Measurements from ENCODE around the gene PHC3. TPM values are rescaled to one million over a fixed set of nuclear protein-coding genes. Genes with fewer than 3 reads are reported as not detected.

Gene PHC3
- total RNA-seq, 1 experiment from 2014 or later = 55.4 TPM

GRCh38 chr3:170111147-170111771 is 70.3 kb downstream of the PHC3 start:
- Histone ChIP-seq H3K9me3 (ENCODE audit: low read depth, low read length, poor library complexity, severe bottlenecking) (no peaks in the 10 kb centered on the region), H3K36me3 (ENCODE audit: insufficient read depth, low read length, poor library complexity, severe bottlenecking) (peaks cover 35% of the 10 kb centered on the region), H3K4me3 (ENCODE audit: low read depth, low read length, poor library complexity, severe bottlenecking) (no peak overlapping the region), H3K4me1 (ENCODE audit: insufficient read depth, low read length, poor library complexity, severe bottlenecking) (peaks cover 44% of the 10 kb centered on the region), H3K27me3 (replicated peaks; ENCODE audit: insufficient read depth, low read depth, low read length, poor library complexity) (no peaks in the 10 kb centered on the region), H3K27ac (ENCODE audit: low read depth, low read length, poor library complexity, severe bottlenecking) (peak overlapping the region; percentile 81)
- peak; percentile 72 for DNase-seq (ENCODE audit: low spot score)
- BruUV-seq (replicated peaks) = no TSS peak
- POLR2A ChIA-PET (ENCODE audit: low non-redundant PET) = no interaction called here
- TF ChIP-seq EZH2 (IDR thresholded peaks at IDR 0.05; ENCODE audit: borderline replicate concordance, low read depth, low read length, poor library complexity, severe bottlenecking) = no peak
- TF ChIP-seq, protein P1, sequence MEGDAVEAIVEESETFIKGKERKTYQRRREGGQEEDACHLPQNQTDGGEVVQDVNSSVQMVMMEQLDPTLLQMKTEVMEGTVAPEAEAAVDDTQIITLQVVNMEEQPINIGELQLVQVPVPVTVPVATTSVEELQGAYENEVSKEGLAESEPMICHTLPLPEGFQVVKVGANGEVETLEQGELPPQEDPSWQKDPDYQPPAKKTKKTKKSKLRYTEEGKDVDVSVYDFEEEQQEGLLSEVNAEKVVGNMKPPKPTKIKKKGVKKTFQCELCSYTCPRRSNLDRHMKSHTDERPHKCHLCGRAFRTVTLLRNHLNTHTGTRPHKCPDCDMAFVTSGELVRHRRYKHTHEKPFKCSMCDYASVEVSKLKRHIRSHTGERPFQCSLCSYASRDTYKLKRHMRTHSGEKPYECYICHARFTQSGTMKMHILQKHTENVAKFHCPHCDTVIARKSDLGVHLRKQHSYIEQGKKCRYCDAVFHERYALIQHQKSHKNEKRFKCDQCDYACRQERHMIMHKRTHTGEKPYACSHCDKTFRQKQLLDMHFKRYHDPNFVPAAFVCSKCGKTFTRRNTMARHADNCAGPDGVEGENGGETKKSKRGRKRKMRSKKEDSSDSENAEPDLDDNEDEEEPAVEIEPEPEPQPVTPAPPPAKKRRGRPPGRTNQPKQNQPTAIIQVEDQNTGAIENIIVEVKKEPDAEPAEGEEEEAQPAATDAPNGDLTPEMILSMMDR (conservative IDR thresholded peaks at IDR 0.05; ENCODE audit: low read depth, low read length) = no peak
- intact Hi-C loops (cut with micrococcal nuclease; ENCODE audit: unreplicated experiment) = no loop called here
- CTCF ChIA-PET = no interaction called here

DNA sequence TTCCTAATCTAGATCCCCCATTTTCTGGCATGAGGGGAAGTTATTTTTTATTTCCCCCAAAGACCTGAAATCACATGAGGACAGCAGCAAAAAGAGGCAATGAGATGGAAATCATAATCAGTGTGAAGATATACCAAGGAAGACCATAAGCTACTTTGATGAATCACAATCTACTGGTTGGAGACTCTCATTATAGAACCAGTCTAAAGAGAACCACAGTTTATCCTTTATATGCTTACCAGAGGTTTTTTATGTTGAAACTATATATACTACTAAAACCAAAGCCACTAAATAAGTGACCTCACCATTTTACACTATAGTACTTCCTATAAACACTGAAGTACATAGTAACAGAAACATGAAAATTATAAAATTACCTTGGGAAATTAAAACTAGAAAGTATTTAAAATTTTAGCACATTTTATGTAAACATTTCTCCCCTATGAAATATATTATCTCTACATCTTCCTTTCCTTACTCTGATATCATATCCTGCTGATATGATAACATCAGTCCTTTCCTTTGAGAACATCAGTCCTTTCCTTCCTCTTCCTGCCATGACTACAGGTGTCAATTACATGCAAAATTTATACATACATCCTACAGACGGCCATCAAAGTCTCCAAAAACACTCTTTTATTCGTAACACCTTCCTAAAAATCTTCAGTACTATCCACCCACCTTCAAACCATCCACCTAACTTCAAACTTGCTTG is 71.8 kb downstream of the PHC3 start:
- Histone ChIP-seq H3K4me3 (ENCODE audit: low read depth, low read length, poor library complexity, severe bottlenecking) (no peak overlapping the region), H3K27ac (ENCODE audit: low read depth, low read length, poor library complexity, severe bottlenecking) (peak overlapping the region; percentile 81), H3K9me3 (ENCODE audit: low read depth, low read length, poor library complexity, severe bottlenecking) (no peaks in the 10 kb centered on the region), H3K27me3 (replicated peaks; ENCODE audit: insufficient read depth, low read depth, low read length, poor library complexity) (no peaks in the 10 kb centered on the region), H3K36me3 (ENCODE audit: insufficient read depth, low read length, poor library complexity, severe bottlenecking) (peaks cover 24% of the 10 kb centered on the region), H3K4me1 (ENCODE audit: insufficient read depth, low read length, poor library complexity, severe bottlenecking) (peaks cover 44% of the 10 kb centered on the region)
- ChIA-PET POLR2A (ENCODE audit: low non-redundant PET) (no interaction called here), CTCF (no interaction called here)
- intact Hi-C loops (cut with micrococcal nuclease; ENCODE audit: unreplicated experiment) = no loop called here
- DNase-seq (ENCODE audit: low spot score) = peak; percentile 33
- TF ChIP-seq, protein P1 (conservative IDR thresholded peaks at IDR 0.05; ENCODE audit: low read depth, low read length) = no peak
- TF ChIP-seq EZH2 (IDR thresholded peaks at IDR 0.05; ENCODE audit: borderline replicate concordance, low read depth, low read length, poor library complexity, severe bottlenecking) = no peak
- BruUV-seq (replicated peaks) = no TSS peak

DNA sequence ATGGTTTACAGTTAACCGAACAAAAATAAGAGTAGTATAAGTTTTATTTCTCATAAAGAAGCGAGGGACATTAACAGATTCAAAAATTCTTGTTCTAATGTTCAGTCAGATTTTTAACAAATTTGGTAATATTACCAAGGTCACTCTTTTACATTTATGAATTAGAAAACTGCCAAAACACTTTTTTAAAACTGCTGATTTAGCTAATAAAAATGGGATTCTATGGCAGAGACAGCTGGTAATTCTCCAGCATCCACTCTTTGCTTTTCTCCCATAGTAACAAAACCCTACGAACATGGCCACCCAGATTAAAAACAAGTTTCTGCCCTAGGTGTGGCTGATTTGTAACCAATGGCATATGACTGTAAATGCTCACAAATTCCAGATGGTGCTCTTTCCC is 72.6 kb downstream of the PHC3 start:
- TF ChIP-seq, protein P1 (conservative IDR thresholded peaks at IDR 0.05; ENCODE audit: low read depth, low read length) = no peak
- no peak for TF ChIP-seq EZH2 (IDR thresholded peaks at IDR 0.05; ENCODE audit: borderline replicate concordance, low read depth, low read length, poor library complexity, severe bottlenecking)
- Histone ChIP-seq H3K9me3 (ENCODE audit: low read depth, low read length, poor library complexity, severe bottlenecking) (no peaks in the 10 kb centered on the region), H3K27me3 (replicated peaks; ENCODE audit: insufficient read depth, low read depth, low read length, poor library complexity) (no peaks in the 10 kb centered on the region), H3K36me3 (ENCODE audit: insufficient read depth, low read length, poor library complexity, severe bottlenecking) (peaks cover 24% of the 10 kb centered on the region), H3K4me3 (ENCODE audit: low read depth, low read length, poor library complexity, severe bottlenecking) (no peak overlapping the region), H3K4me1 (ENCODE audit: insufficient read depth, low read length, poor library complexity, severe bottlenecking) (peaks cover 44% of the 10 kb centered on the region), H3K27ac (ENCODE audit: low read depth, low read length, poor library complexity, severe bottlenecking) (peak overlapping the region; percentile 81)
- BruUV-seq (replicated peaks) = no TSS peak
- intact Hi-C loops (cut with micrococcal nuclease; ENCODE audit: unreplicated experiment) = no loop called here
- POLR2A ChIA-PET (ENCODE audit: low non-redundant PET) = no interaction called here
- no peak for DNase-seq (ENCODE audit: low spot score)
- CTCF ChIA-PET = no interaction called here
